Neuronal stem cell (in vitro differentiated cells): Measurements from ENCODE around the gene HDAC11.
A peak's percentile ranks its signal among the peaks of the same experiment; 100 is the strongest.

ENCODE experiments used
- DNase-seq: peaks from one replicate; pipeline ENCODE4 v3.0.0-alpha.2; 2013; ENCODE audit warnings: low spot score
- H2AFZ ChIP-seq: one replicate; pipeline ENCODE4 v1.6.1; 2013; ENCODE audit warnings: mild to moderate bottlenecking, low read length, inconsistent platforms
- H2AK5ac ChIP-seq: 2 replicates; pipeline ENCODE4 v1.6.1; 2013; ENCODE audit warnings: low read depth, mild to moderate bottlenecking, inconsistent platforms, low read length, moderate library complexity, mixed read lengths
- H2BK120ac ChIP-seq: 2 replicates; pipeline ENCODE4 v1.6.1; 2013; ENCODE audit warnings: low read depth, mild to moderate bottlenecking, inconsistent platforms, low read length, moderate library complexity, mixed read lengths
- H2BK12ac ChIP-seq: one replicate; pipeline ENCODE4 v1.6.1; 2013; ENCODE audit warnings: low read length, inconsistent platforms
- H2BK15ac ChIP-seq: 2 replicates; pipeline ENCODE4 v1.6.1; 2013; ENCODE audit warnings: mild to moderate bottlenecking, low read length, inconsistent platforms, mixed read lengths
- H2BK5ac ChIP-seq: one replicate; pipeline ENCODE4 v1.6.1; 2013; ENCODE audit warnings: inconsistent platforms, mild to moderate bottlenecking, low read length, moderate library complexity
- H3K14ac ChIP-seq: one replicate; pipeline ENCODE4 v1.6.1; 2013; ENCODE audit warnings: low read length, inconsistent platforms
- H3K18ac ChIP-seq: 2 replicates; pipeline ENCODE4 v1.6.1; 2013; ENCODE audit warnings: low read length, inconsistent platforms
- H3K23ac ChIP-seq: 2 replicates; pipeline ENCODE4 v1.6.1; 2013; ENCODE audit warnings: low read depth, mild to moderate bottlenecking, mixed read lengths, low read length, inconsistent platforms; ENCODE audit not compliant: poor library complexity
- H3K27ac ChIP-seq: replicated peaks from 3 replicates; pipeline ENCODE4 v1.5.1; 2013; ENCODE audit warnings: low read length, inconsistent platforms
- H3K27me3 ChIP-seq, 3 experiments: 2 replicates each; pipeline ENCODE4 v1.6.1; 2013; ENCODE audit warnings: low read length in 3 of 3, mild to moderate bottlenecking in 2 of 3, inconsistent platforms in 1 of 3, low read depth in 1 of 3, mixed read lengths in 1 of 3, moderate library complexity in 1 of 3; ENCODE audit not compliant: control insufficient read depth in 3 of 3, insufficient read depth in 3 of 3
- H3K36me3 ChIP-seq, 2 donors: replicated peaks in 1 of 2; 2 replicates each; pipeline ENCODE4 v1.6.1; 2013; ENCODE audit warnings: low read length in 2 of 2; ENCODE audit not compliant: control insufficient read depth in 2 of 2, insufficient read depth in 2 of 2
- H3K4ac ChIP-seq: 2 replicates; pipeline ENCODE4 v1.6.1; 2013; ENCODE audit warnings: inconsistent platforms, mild to moderate bottlenecking, low read length, moderate library complexity
- H3K4me1 ChIP-seq, 2 donors: 1 replicate in 1 of 2; 2 replicates in 1 of 2; pipeline ENCODE4 v1.6.1; 2013; ENCODE audit warnings: low read length in 2 of 2, low read depth in 1 of 2; ENCODE audit not compliant: control insufficient read depth in 2 of 2, insufficient read depth in 1 of 2
- H3K4me2 ChIP-seq: one replicate; pipeline ENCODE4 v1.6.1; 2013; ENCODE audit warnings: mild to moderate bottlenecking, low read length, inconsistent platforms; ENCODE audit not compliant: insufficient read depth, poor library complexity, severe bottlenecking
- H3K4me3 ChIP-seq, 2 donors: 2 replicates each; pipeline ENCODE4 v1.5.1; 2013; ENCODE audit warnings: low read length in 2 of 2, mild to moderate bottlenecking in 2 of 2, inconsistent platforms in 1 of 2, moderate library complexity in 1 of 2
- H3K79me1 ChIP-seq: one replicate; pipeline ENCODE4 v1.6.1; 2013; ENCODE audit warnings: low read depth, mild to moderate bottlenecking, inconsistent platforms, low read length, moderate library complexity
- H3K9ac ChIP-seq: one replicate; pipeline ENCODE4 v1.6.1; 2013; ENCODE audit warnings: mild to moderate bottlenecking, low read depth, low read length, inconsistent platforms; ENCODE audit not compliant: poor library complexity
- H3K9me3 ChIP-seq, 2 donors: replicated peaks in 1 of 2; 2 replicates each; pipeline versions ENCODE3 to v1.6.1; 2013; ENCODE audit warnings: low read length in 2 of 2, mild to moderate bottlenecking in 2 of 2, inconsistent platforms in 1 of 2, low read depth in 1 of 2, mixed read lengths in 1 of 2, moderate library complexity in 1 of 2; ENCODE audit not compliant: control insufficient read depth in 2 of 2, insufficient read depth in 1 of 2
- H4K8ac ChIP-seq: one replicate; pipeline ENCODE4 v1.6.1; 2013; ENCODE audit warnings: low read depth, mild to moderate bottlenecking, inconsistent platforms, low read length, moderate library complexity
- H4K91ac ChIP-seq: one replicate; pipeline ENCODE4 v1.6.1; 2013; ENCODE audit warnings: low read length, low read depth, mild to moderate bottlenecking, inconsistent platforms; ENCODE audit not compliant: poor library complexity
- WGBS, 2 donors: extraction: QIAGEN DNeasy Blood & Tissue Kit; methylation state at CpG; one replicate each; pipeline ENCODE4 v1.1.7; 2013; ENCODE audit warnings: missing lambda C conversion rate in 2 of 2, mixed read lengths in 1 of 2; ENCODE audit not compliant: insufficient read length in 2 of 2, insufficient replicate concordance in 1 of 2; ENCODE audit errors: extremely low coverage in 2 of 2; 5-methylcytosine and 5-hydroxymethylcytosine counted together

The HDAC11 gene

GRCh38 chr3:13529196-13530112 lies 49.3 kb downstream of the HDAC11 start:
- H2BK15ac ChIP-seq = peak overlapping the region; percentile 80
- H3K9me3 ChIP-seq = no peaks in the 10 kb centered on the region
- no peak overlapping the region for H2BK120ac ChIP-seq
- H3K36me3 ChIP-seq = no peaks in the 10 kb centered on the region
- no peak for DNase-seq
- no peak overlapping the region for H2AFZ ChIP-seq
- no peak overlapping the region for H3K14ac ChIP-seq
- H4K8ac ChIP-seq = peak overlapping the region; percentile 75
- no peak overlapping the region for H3K4ac ChIP-seq
- 100% methylated on average over 2 of the region's 5 CpGs; no CpG with 5 or more reads in 1 of the 2 donors for WGBS, 2 donors
- no peak overlapping the region for H3K23ac ChIP-seq
- H3K4me1 ChIP-seq = peaks cover 10 to 17% of the 10 kb centered on the region in 2 donors
- H3K4me3 ChIP-seq = no peak overlapping the region
- H3K4me2 ChIP-seq = no peak overlapping the region
- no peaks in the 10 kb centered on the region for H3K27me3 ChIP-seq
- peak overlapping the region; percentile 71 for H2AK5ac ChIP-seq
- H2BK5ac ChIP-seq = no peak overlapping the region
- H2BK12ac ChIP-seq = no peak overlapping the region
- H4K91ac ChIP-seq = no peak overlapping the region
- no peak overlapping the region for H3K27ac ChIP-seq
- no peaks in the 10 kb centered on the region for H3K79me1 ChIP-seq
- H3K9ac ChIP-seq = peak overlapping the region; percentile 9
- H3K18ac ChIP-seq = peak overlapping the region; percentile 84

GRCh38 chr3:13530241-13531009 lies 50.3 kb downstream of the HDAC11 start:
- no peak overlapping the region for H3K9ac ChIP-seq
- no peaks in the 10 kb centered on the region for H3K9me3 ChIP-seq
- H3K36me3 ChIP-seq = no peaks in the 10 kb centered on the region
- H3K4me2 ChIP-seq = no peak overlapping the region
- WGBS, 2 donors = no CpG with 5 or more reads among the region's 12 CpGs
- H4K91ac ChIP-seq = no peak overlapping the region
- H3K23ac ChIP-seq = no peak overlapping the region
- no peak overlapping the region for H2BK120ac ChIP-seq
- no peak overlapping the region for H4K8ac ChIP-seq
- no peak overlapping the region for H2BK5ac ChIP-seq
- H3K14ac ChIP-seq = no peak overlapping the region
- H3K4me3 ChIP-seq = no peak overlapping the region
- no peaks in the 10 kb centered on the region for H3K27me3 ChIP-seq
- H2BK12ac ChIP-seq = no peak overlapping the region
- no peak overlapping the region for H3K4ac ChIP-seq
- H3K79me1 ChIP-seq = no peaks in the 10 kb centered on the region
- no peak overlapping the region for H2BK15ac ChIP-seq
- H3K27ac ChIP-seq = no peak overlapping the region
- H3K18ac ChIP-seq = no peak overlapping the region
- no peak overlapping the region for H2AFZ ChIP-seq
- no peak overlapping the region for H2AK5ac ChIP-seq
- peaks cover 10 to 17% of the 10 kb centered on the region in 2 donors for H3K4me1 ChIP-seq
- no peak for DNase-seq

- Histone ChIP-seq H3K4me2 (no peak overlapping the region), H3K14ac (no peak overlapping the region)
- no peak for DNase-seq
These were observed 52.0 kb downstream of the HDAC11 start for GRCh38 chr3:13532085-13532484.

GRCh38 chr3:13532631-13533030 lies 52.5 kb downstream of the HDAC11 start:
- DNase-seq = no peak
- no CpG with 5 or more reads among the region's 5 CpGs for WGBS, 2 donors
- Histone ChIP-seq H2AFZ (no peak overlapping the region), H3K36me3 (no peaks in the 10 kb centered on the region), H3K27ac (no peak overlapping the region), H4K91ac (no peak overlapping the region), H2BK15ac (no peak overlapping the region), H3K4me2 (no peak overlapping the region), H2BK12ac (no peak overlapping the region), H3K14ac (no peak overlapping the region), H3K4me3 (no peak overlapping the region), H2BK120ac (no peak overlapping the region), H3K9ac (no peak overlapping the region), H3K79me1 (no peaks in the 10 kb centered on the region), H4K8ac (no peak overlapping the region), H3K4me1 (peaks cover 5 to 7% of the 10 kb centered on the region in 2 donors), H3K4ac (no peak overlapping the region), H2BK5ac (no peak overlapping the region), H3K27me3 (no peaks in the 10 kb centered on the region), H3K9me3 (no peaks in the 10 kb centered on the region), H2AK5ac (peak overlapping the region; percentile 51), H3K18ac (no peak overlapping the region), H3K23ac (no peak overlapping the region)

More at GRCh38 chr3:13532085-13532484, 52.0 kb downstream of the HDAC11 start:
- Histone ChIP-seq H3K4me3 (no peak overlapping the region), H3K9me3 (no peaks in the 10 kb centered on the region), H3K4me1 (peaks cover 5 to 7% of the 10 kb centered on the region in 2 donors), H2BK120ac (no peak overlapping the region), H2AK5ac (peak overlapping the region; percentile 51), H4K8ac (no peak overlapping the region), H3K36me3 (no peaks in the 10 kb centered on the region), H3K27me3 (no peaks in the 10 kb centered on the region), H3K79me1 (no peaks in the 10 kb centered on the region), H3K27ac (no peak overlapping the region), H2BK15ac (no peak overlapping the region), H2BK5ac (no peak overlapping the region), H2BK12ac (no peak overlapping the region), H3K4ac (no peak overlapping the region), H3K9ac (no peak overlapping the region), H3K18ac (no peak overlapping the region), H4K91ac (no peak overlapping the region), H3K23ac (no peak overlapping the region), H2AFZ (no peak overlapping the region)
- no CpG with 5 or more reads among the region's 9 CpGs for WGBS, 2 donors
